Activated CD4-positive, alpha-beta memory T cell treated with anti-CD3 and anti-CD28 coated beads for 36 hours (primary cell): ENCODE measurements around the gene IGFALS. TPM values are rescaled to one million over a fixed set of nuclear protein-coding genes. Genes with fewer than 3 reads are reported as not detected.

Experiments
- CTCF ChIA-PET: fragments of 350-600 bp; sonication (Branson Sonifier 250); formaldehyde crosslinking; loops from one replicate; lab custom pipeline; 2021; ENCODE audit warnings: antibody characterized with exemption, inconsistent platforms; lab: Charles Lee
- POLR2A ChIA-PET: fragments of 350-600 bp; sonication (Branson Sonifier 250); formaldehyde crosslinking; loops from one replicate; lab custom pipeline; 2021; ENCODE audit warnings: antibody characterized with exemption; lab: Charles Lee
- DNase-seq: peaks from one replicate; pipeline ENCODE4 v3.0.0-alpha.2; 2020
- H3K27ac Mint-ChIP-seq: one replicate; pipeline ENCODE4 v1.8.0; 2021; ENCODE audit warnings: mixed read lengths
- H3K27me3 Mint-ChIP-seq: one replicate; pipeline ENCODE4 v1.8.0; 2021; ENCODE audit warnings: mixed read lengths
- H3K36me3 Mint-ChIP-seq: one replicate; pipeline ENCODE4 v1.8.0; 2021; ENCODE audit warnings: mixed read lengths
- H3K4me1 Mint-ChIP-seq: one replicate; pipeline ENCODE4 v1.8.0; 2021; ENCODE audit warnings: low read depth, mixed read lengths
- H3K4me3 Mint-ChIP-seq: one replicate; pipeline ENCODE4 v1.8.0; 2021; ENCODE audit warnings: mild to moderate bottlenecking, mixed read lengths
- H3K9me3 Mint-ChIP-seq: one replicate; pipeline ENCODE4 v1.8.0; 2021; ENCODE audit warnings: mixed read lengths
- intact Hi-C: fragments of 100-400 bp; cut with micrococcal nuclease; formaldehyde crosslinking; loops from one replicate; pipeline ENCODE4 v1.15.1; 2023
- total RNA-seq, 2 experiments: library from RNA; stranded (reverse); gene quantifications; one replicate each; pipeline ENCODE4 v1.2.3, GENCODE V29; 2021

The IGFALS gene
- total RNA-seq, 2 experiments from 2014 or later = not detected

DNA sequence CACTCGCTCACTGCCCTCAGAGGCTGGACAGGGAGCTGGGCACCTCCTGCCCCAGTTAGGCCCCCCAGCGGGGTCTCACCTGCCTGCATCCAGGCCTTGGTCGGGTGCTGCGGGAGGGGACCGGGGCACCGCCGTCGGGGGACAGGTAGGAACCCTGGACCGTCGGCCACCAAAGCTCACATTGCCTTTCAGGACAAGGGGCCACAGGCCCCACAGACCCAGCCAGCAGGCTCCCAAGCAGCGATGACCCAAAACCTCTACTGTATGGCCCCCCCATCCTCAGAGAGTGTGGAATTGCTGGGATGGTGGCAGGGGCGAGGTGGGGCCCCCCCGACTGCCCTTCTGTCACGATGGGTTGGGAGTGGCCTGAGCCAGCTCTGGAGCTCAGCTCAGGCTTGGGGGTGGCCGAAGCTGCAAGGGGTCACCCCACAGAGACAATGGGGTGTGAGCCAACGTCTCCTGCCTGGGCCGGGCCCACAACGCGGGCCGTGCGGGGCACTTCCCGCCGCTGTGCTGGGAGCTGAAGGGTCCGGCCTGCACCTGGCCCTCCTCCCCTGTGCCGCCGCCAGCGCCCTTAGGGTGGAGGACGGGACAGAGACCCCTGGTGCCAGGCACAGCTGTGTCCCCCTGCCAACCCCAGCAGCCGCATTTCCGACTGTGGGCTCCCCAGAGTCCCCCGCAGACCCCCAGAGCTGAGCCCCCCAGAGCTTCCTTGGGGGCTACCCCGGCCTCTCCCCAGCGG lies 498 bp downstream of the IGFALS start:
- intact Hi-C loops = no loop called here
- CTCF ChIA-PET = no interaction called here
- no peak overlapping the region for H3K27ac Mint-ChIP-seq

DNA sequence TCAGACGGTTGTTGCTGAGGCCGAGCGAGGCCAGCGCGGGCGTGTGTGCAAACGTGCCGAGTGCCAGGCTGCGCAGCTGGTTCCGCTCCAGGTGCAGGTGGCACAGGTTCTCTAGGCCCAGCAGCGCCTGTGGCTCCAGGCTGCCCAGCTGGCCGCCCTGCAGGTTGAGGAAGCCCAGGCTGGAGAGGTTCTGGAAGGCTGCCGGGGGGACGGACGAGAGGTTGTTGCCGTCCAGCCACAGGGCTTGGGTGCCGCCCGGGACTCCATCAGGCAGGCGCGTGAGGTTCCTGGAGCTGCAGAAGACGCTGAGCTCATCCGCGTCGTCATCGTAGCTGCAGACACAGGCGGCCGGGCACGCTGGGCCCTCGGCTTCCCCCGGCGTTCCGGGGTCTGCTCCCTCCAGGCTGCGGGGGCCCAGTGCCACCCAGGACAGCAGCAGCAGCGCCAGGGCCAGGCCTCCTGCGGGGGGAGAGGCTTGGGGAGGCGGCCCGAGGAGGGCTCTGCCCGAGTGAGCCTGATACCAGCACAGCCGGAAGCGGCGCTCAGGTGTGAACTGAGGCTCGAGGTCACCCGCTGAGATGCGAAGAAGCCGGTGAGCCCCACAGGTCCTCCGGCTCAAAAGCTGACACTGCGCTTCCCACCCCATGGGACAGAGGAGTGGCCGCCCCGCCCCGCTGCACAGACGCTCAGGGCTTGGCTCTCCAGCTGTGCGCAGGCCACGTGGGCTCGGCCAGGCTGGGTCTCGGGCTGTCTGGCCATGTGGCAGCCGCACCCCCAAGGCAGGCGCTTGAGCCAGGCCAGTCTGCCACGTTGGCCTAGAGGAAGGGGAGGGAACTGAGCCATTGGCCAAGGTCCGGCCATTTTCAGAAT lies 1.3 kb downstream of the IGFALS start:
- no peak for DNase-seq
- no peak overlapping the region for H3K27ac Mint-ChIP-seq
- ChIA-PET POLR2A (interaction anchor here (0.6 to 1.2 kb wide), 2 partner anchors 12 to 224 kb away, joined by 3 read pairs; no protein-coding TSS in a partner anchor), CTCF (no interaction called here)
- intact Hi-C loops = no loop called here
- H3K9me3 Mint-ChIP-seq = peaks cover 2% of the 10 kb centered on the region
- no peaks in the 10 kb centered on the region for H3K4me1 Mint-ChIP-seq
- no peaks in the 10 kb centered on the region for H3K27me3 Mint-ChIP-seq
- no peak overlapping the region for H3K4me3 Mint-ChIP-seq
- H3K36me3 Mint-ChIP-seq = peaks cover 6% of the 10 kb centered on the region

More for the DNA sequence above, 498 bp downstream of the IGFALS start:
- Mint-ChIP-seq H3K4me1 (no peaks in the 10 kb centered on the region), H3K9me3 (peaks cover 7% of the 10 kb centered on the region), H3K36me3 (peaks cover 7% of the 10 kb centered on the region), H3K4me3 (no peak overlapping the region), H3K27me3 (no peaks in the 10 kb centered on the region)
- POLR2A ChIA-PET = interaction anchor here (0.6 to 1.2 kb wide), 2 partner anchors 13 to 223 kb away, joined by 3 read pairs; no protein-coding TSS in a partner anchor
- DNase-seq = no peak

DNA sequence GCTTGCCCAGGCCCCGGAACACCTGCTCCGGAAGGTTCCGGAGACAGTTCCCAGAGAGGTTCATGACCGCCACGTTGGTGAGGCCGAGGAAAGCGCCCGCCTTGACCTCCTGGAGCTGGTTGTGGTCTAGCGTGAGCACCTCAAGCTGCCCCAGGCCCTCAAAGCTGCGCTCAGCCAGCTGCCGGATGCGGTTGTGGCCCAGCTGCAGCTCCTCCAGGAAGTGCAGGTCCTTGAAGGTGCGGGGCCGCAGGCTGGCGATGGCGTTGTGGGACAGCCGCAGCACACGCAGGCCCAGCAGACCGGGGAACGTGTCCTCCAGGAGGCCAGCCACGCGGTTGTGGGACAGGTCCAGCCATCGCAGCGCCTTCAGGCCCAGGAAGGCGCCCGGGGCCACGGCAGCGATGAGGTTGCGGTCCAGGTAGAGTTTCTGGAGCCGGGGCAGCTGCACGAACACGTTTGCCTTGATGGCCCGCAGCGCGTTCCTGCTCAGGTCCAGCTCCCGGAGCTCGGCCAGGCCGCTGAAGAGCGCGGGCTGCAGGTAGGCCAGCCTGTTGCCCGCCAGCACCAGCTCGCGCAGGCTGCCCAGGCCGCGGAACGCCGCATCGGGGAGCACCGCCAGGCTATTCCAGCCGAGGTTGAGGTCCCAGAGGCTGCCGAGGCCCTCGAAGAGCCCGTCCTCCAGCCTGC lies 2.1 kb downstream of the IGFALS start:
- Mint-ChIP-seq H3K27ac (no peak overlapping the region), H3K4me3 (no peak overlapping the region), H3K9me3 (no peaks in the 10 kb centered on the region), H3K27me3 (no peaks in the 10 kb centered on the region), H3K4me1 (no peaks in the 10 kb centered on the region), H3K36me3 (peaks cover 5% of the 10 kb centered on the region)
- CTCF ChIA-PET = no interaction called here
- intact Hi-C loops = no loop called here
- no peak for DNase-seq
- POLR2A ChIA-PET = no interaction called here

DNA sequence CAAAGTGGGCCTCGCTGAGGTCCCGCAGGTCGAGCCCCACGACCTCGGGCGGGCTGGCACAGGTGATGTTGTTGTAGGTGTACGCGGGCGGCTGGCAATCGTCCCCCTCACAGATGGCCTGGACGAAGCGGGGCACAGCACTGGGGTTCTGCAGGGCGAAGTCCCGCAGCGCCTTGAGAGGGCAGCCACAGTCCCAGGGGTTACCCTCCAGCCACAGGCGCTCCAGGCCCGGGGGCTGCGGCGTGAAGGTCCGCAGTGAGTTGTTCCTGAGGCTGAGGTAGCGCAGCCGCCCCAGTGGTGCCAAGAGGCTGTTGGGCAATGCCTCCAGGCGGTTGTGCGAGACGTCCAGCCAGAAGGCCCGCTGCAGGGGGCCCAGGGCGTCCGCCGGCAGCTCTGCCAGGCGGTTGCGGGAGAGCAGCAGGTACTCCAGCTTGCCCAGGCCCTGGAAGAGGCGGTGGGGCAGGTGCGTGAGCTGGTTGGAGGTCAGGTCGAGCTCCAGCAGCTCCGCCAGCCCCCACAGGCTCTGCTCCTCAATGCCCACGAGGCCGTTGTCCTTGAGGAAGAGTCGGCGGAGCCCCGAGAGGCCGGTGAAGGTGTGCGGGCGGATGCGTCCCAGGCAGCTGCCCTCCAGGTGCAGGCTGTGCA lies 2.8 kb downstream of the IGFALS start:
- H3K27me3 Mint-ChIP-seq = no peaks in the 10 kb centered on the region
- H3K36me3 Mint-ChIP-seq = peaks cover 5% of the 10 kb centered on the region
- H3K4me3 Mint-ChIP-seq = no peak overlapping the region
- H3K9me3 Mint-ChIP-seq = no peaks in the 10 kb centered on the region
- intact Hi-C loops = no loop called here
- CTCF ChIA-PET = no interaction called here
- no peaks in the 10 kb centered on the region for H3K4me1 Mint-ChIP-seq
- DNase-seq = no peak
- POLR2A ChIA-PET = no interaction called here
- H3K27ac Mint-ChIP-seq = no peak overlapping the region

DNA sequence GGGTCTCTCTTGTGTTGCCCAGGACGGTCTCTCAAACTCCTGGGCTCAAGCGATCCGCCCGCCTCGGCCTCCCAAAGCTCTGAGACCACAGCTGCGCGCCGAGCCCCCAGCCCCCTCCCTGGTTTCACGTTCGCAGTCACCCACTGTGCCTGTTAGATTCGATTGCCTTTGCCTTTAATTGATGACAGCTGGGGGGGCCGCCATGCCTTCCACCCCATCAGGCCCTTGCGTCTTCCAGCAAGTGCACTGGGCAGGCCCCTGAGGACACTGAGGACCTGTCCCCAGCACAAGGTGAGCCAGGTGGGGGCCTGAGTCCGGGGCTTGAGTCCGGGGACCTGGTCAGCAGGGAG lies 3.3 kb downstream of the IGFALS start:
- ChIA-PET POLR2A (no interaction called here), CTCF (no interaction called here)
- Mint-ChIP-seq H3K27ac (no peak overlapping the region), H3K27me3 (no peaks in the 10 kb centered on the region), H3K4me3 (no peak overlapping the region), H3K36me3 (peaks cover 5% of the 10 kb centered on the region), H3K4me1 (peaks cover 2% of the 10 kb centered on the region), H3K9me3 (no peaks in the 10 kb centered on the region)
- intact Hi-C loops = no loop called here
- no peak for DNase-seq

DNA sequence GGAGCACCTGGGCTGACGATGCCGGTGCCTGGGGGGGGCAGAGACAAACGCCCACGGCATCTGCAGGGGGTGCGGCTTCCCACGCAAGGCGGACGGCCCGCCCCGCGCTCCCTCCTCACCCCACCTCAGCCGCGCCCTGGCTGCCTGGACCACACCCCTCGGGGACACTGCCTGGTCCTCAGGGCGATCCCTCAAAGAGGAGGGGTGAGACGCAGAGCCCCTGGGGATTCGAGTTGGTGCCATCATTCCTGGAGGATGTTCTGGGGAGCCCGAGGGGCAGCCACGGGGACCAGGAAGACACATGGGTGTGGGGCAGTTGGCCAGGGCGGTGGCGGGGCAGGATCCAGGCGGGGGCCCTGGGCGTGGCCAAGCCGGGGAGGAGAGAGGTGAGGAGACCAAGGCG lies 3.9 kb downstream of the IGFALS start:
- no peak for DNase-seq
- Mint-ChIP-seq H3K27me3 (no peaks in the 10 kb centered on the region), H3K27ac (no peak overlapping the region), H3K36me3 (peaks cover 5% of the 10 kb centered on the region), H3K4me1 (peaks cover 5% of the 10 kb centered on the region), H3K4me3 (no peak overlapping the region), H3K9me3 (no peaks in the 10 kb centered on the region)
- ChIA-PET CTCF (no interaction called here), POLR2A (no interaction called here)
- intact Hi-C loops = no loop called here

DNA sequence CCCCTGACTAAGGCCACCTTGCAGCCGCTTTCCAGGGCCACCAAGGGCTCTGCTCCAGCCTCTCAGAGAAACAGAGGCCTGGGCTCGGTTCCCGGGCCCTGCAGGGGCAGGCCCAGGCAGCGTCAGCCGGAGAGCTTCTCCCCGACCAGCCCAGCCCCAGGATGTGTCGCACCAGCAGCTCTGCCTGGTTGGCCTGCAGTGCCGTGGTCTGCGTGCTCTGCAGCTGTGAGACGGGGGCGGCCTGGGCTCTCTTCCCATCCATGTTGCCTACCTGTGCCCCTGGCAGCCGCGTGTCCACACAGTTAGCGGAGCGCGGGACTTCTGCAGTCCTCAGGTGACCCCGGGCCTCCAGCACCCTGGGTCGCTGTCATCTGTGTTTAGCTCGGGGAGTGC lies 4.8 kb downstream of the IGFALS start:
- H3K27ac Mint-ChIP-seq = no peak overlapping the region

DNA sequence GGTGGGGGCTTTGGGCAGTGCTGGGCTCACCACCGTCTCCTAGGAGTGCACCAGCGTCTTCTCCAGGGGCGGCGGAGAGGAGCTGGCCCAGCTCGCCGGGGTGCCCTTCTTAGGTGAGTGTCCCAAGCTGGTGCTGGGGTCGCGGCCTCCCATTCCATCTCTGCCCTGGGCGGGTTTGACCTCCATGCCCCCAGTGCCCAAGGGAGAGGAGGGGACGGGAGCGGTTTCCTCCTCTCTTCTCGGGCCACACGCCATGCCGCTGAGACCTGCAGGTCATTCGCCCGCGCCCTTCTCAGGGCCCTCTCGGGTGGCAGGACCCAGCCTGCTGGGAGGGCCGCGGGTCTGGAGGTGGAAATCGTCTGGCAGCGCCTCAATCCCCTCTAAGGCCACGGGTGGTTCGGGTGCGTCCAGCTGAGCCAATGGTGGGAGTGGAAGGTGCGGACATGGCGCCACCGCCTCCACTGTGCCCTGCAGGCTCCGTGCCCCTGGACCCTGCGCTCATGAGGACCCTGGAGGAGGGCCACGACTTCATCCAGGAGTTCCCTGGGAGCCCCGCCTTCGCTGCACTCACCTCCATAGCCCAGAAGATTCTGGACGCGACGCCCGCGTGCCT lies 5.3 kb downstream of the IGFALS start:
- intact Hi-C loops = no loop called here
- no peak for DNase-seq
- H3K4me1 Mint-ChIP-seq = peaks cover 11% of the 10 kb centered on the region
- ChIA-PET POLR2A (no interaction called here), CTCF (no interaction called here)
- no peaks in the 10 kb centered on the region for H3K27me3 Mint-ChIP-seq
- H3K9me3 Mint-ChIP-seq = no peaks in the 10 kb centered on the region
- no peak overlapping the region for H3K4me3 Mint-ChIP-seq
- H3K27ac Mint-ChIP-seq = no peak overlapping the region
- H3K36me3 Mint-ChIP-seq = peaks cover 8% of the 10 kb centered on the region

More for the DNA sequence above, 4.8 kb downstream of the IGFALS start:
- Mint-ChIP-seq H3K4me3 (no peak overlapping the region), H3K4me1 (peaks cover 8% of the 10 kb centered on the region), H3K9me3 (no peaks in the 10 kb centered on the region), H3K27me3 (no peaks in the 10 kb centered on the region), H3K36me3 (peaks cover 5% of the 10 kb centered on the region)
- no peak for DNase-seq
- intact Hi-C loops = no loop called here
- POLR2A ChIA-PET = no interaction called here
- CTCF ChIA-PET = no interaction called here

DNA sequence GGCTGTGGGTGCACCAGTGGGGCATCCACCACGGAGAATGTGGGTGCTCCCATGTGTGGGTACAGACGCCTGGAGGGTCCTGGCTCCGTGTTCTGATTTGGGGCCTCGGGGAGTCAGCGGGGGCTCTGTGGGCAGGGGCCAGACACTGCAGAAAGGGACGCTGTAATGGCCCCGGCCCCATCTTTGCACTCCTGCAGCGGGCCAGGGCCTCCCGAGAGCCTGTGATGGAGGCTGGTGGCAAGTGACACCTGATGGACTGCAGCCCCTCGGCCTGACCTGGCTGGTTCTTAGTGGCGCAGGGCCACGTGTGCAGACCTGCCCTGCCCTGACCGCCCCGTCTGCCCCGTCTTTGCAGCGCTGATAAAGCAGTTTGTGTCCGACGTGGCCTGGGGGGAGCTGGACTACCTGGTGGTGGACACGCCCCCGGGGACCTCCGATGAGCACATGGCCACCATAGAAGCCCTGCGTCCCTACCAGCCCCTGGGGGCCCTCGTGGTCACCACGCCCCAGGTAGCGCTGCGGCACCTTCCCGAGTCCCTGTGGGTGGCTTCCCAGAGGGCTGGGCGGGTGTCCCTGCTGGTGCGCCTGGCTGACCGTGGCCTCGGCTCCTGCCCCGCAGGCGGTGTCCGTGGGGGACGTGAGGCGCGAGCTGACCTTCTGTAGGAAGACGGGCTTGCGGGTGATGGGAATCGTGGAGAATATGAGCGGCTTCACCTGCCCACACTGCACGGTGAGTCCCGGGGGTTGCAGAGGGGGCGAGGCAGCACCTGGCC lies 6.0 kb downstream of the IGFALS start:
- DNase-seq = peak; percentile 8

DNA sequence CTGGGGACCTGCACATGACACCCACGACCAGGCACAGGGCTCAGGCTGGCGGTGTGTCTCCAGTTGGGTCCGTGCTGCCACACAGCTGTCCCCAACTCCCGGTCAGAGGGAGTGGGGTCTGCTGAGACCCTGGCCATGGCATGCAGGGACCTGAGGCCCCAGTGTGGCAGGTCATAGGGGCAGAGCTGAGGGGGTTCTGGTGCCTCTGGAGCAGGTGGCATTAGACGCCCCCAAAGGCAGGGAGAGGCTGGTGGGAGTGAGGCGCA lies 6.5 kb downstream of the IGFALS start:
- Mint-ChIP-seq H3K4me1 (peaks cover 12% of the 10 kb centered on the region), H3K36me3 (peaks cover 8% of the 10 kb centered on the region), H3K27me3 (no peaks in the 10 kb centered on the region), H3K27ac (no peak overlapping the region), H3K4me3 (no peak overlapping the region), H3K9me3 (no peaks in the 10 kb centered on the region)
- ChIA-PET CTCF (no interaction called here), POLR2A (no interaction called here)
- no peak for DNase-seq
- intact Hi-C loops = no loop called here

More for the DNA sequence above, 6.0 kb downstream of the IGFALS start:
- ChIA-PET CTCF (no interaction called here), POLR2A (no interaction called here)
- H3K9me3 Mint-ChIP-seq = no peaks in the 10 kb centered on the region
- intact Hi-C loops = no loop called here
- H3K27me3 Mint-ChIP-seq = no peaks in the 10 kb centered on the region
- no peak overlapping the region for H3K27ac Mint-ChIP-seq
- peaks cover 8% of the 10 kb centered on the region for H3K36me3 Mint-ChIP-seq
- no peak overlapping the region for H3K4me3 Mint-ChIP-seq
- H3K4me1 Mint-ChIP-seq = peaks cover 12% of the 10 kb centered on the region

DNA sequence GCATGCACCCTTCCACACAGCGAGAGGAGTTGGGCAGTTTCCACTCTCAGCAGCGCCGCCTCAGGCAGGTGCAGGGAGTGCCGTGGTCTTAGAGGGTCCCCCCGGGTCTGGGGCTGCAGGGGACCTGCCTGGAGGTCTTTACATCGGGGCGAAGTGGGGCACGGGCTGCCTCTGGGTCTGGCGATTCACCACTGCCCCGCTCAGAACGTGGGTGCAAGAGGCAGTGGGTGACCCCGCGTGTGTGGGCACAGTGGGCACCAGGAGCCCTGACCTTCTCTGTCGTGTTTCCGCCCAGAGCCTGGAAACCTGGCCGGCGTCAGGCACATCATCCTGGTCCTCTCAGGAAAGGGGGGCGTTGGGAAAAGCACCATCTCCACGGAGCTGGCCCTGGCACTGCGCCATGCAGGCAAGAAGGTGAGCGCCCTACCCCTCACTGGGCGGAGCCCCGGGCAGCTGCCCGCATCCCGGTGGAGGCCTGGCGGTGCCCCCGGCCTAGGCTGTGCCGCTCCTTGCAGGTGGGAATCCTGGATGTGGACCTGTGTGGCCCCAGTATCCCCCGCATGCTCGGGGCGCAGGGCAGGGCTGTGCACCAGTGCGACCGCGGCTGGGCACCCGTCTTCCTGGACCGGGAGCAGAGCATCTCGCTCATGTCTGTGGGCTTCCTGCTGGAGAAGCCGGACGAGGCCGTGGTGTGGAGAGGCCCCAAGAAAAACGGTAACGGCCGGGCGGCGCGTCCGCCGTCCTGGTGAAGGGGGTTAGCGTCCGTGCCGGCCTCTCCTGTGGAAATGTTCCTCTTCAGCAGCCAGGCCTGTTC lies 7.1 kb downstream of the IGFALS start:
- H3K9me3 Mint-ChIP-seq = no peaks in the 10 kb centered on the region
- peaks cover 8% of the 10 kb centered on the region for H3K36me3 Mint-ChIP-seq
- CTCF ChIA-PET = no interaction called here
- DNase-seq = no peak
- H3K4me1 Mint-ChIP-seq = peaks cover 16% of the 10 kb centered on the region
- POLR2A ChIA-PET = no interaction called here
- intact Hi-C loops = no loop called here
- no peaks in the 10 kb centered on the region for H3K27me3 Mint-ChIP-seq
- H3K4me3 Mint-ChIP-seq = no peak overlapping the region
- H3K27ac Mint-ChIP-seq = no peak overlapping the region
